GM12891 (cell line): ENCODE measurements around the gene DIRAS1.
A peak's percentile ranks its signal among the peaks of the same experiment; 100 is the strongest.

ENCODE experiments used
- DNase-seq: peaks from one replicate; pipeline ENCODE4 v3.0.0; 2011; ENCODE audit warnings: low spot score; ENCODE audit not compliant: insufficient read length
- FAIRE-seq: peaks from 2 replicates; lab custom pipeline; 2011; peaks lifted over from hg19 to GRCh38; lab: Jason Lieb, UNC
- PAX5 ChIP-seq: IDR thresholded peaks from 2 replicates; pipeline ENCODE4 v1.6.1; 2011; ENCODE audit warnings: low read length, moderate library complexity, mild to moderate bottlenecking; ENCODE audit not compliant: insufficient read depth, severe bottlenecking
- POLR2A ChIP-seq: IDR thresholded peaks from 2 replicates; pipeline ENCODE4 v1.6.1; 2011; ENCODE audit warnings: low read depth, low read length, control low read depth
- POLR2AphosphoS5 ChIP-seq: IDR thresholded peaks from 2 replicates; pipeline ENCODE4 v1.6.1; 2011; ENCODE audit warnings: low read depth, low read length, control low read depth
- POU2F2 ChIP-seq: IDR thresholded peaks from 2 replicates; pipeline ENCODE4 v1.6.1; 2011; ENCODE audit warnings: low read depth, mild to moderate bottlenecking, control low read depth, low read length, moderate library complexity
- SPI1 ChIP-seq: IDR thresholded peaks from 2 replicates; pipeline ENCODE4 v1.6.1; 2011; ENCODE audit warnings: low read depth, low read length, control low read depth
- TAF1 ChIP-seq: IDR thresholded peaks from 2 replicates; pipeline ENCODE4 v1.6.1; 2011; ENCODE audit warnings: low read depth, low read length, control low read depth

DIRAS1 gene

GRCh38 chr19:2721570-2722540 lies 683 bp upstream of the DIRAS1 start:
- DNase-seq, result no peak
- no peak for TF ChIP-seq POU2F2
- no peak for TF ChIP-seq PAX5
- TF ChIP-seq POLR2AphosphoS5, result no peak
- no peak for TF ChIP-seq TAF1
- no peak for TF ChIP-seq SPI1
- TF ChIP-seq POLR2A, result no peak
- no peak for FAIRE-seq

GRCh38 chr19:2719920-2720776 lies 1.0 kb downstream of the DIRAS1 start:
- TF ChIP-seq POU2F2 (no peak), POLR2A (no peak), SPI1 (no peak), POLR2AphosphoS5 (no peak), TAF1 (no peak), PAX5 (no peak)
- DNase-seq, result no peak
- FAIRE-seq, result peak; percentile 13

GRCh38 chr19:2719232-2719735 lies 1.9 kb downstream of the DIRAS1 start:
- TF ChIP-seq SPI1 (no peak), POU2F2 (no peak), POLR2AphosphoS5 (no peak), PAX5 (no peak), POLR2A (no peak), TAF1 (no peak)
- no peak for FAIRE-seq
- DNase-seq, result no peak

- no peak for FAIRE-seq
- no peak for DNase-seq
- TF ChIP-seq POLR2A (no peak), SPI1 (no peak), POLR2AphosphoS5 (no peak), TAF1 (no peak), PAX5 (no peak), POU2F2 (no peak)
Observed at GRCh38 chr19:2717638-2718541, 3.3 kb downstream of the DIRAS1 start.

GRCh38 chr19:2716722-2717637 lies 4.2 kb downstream of the DIRAS1 start:
- TF ChIP-seq PAX5 (no peak), TAF1 (no peak), POU2F2 (no peak)
- FAIRE-seq, result no peak
- DNase-seq, result no peak

- FAIRE-seq (no peak), DNase-seq (no peak)
- no peak for TF ChIP-seq TAF1
- TF ChIP-seq POU2F2, result no peak
- TF ChIP-seq SPI1, result no peak
- TF ChIP-seq POLR2AphosphoS5, result no peak
- no peak for TF ChIP-seq PAX5
- TF ChIP-seq POLR2A, result no peak
Observed at GRCh38 chr19:2716275-2716650, 4.9 kb downstream of the DIRAS1 start.

GRCh38 chr19:2715470-2716274 lies 5.5 kb downstream of the DIRAS1 start:
- DNase-seq (no peak), FAIRE-seq (peak; percentile 72)
- TF ChIP-seq PAX5, result no peak
- TF ChIP-seq POLR2A, result no peak
- TF ChIP-seq POLR2AphosphoS5, result no peak
- TF ChIP-seq TAF1, result no peak
- no peak for TF ChIP-seq SPI1
- no peak for TF ChIP-seq POU2F2
